HG02642 (cell line): ENCODE measurements around the gene SVIL.
"Not testable (repeated sequence)": the region's sequence is repeated elsewhere in the genome, so short reads cannot be mapped to it uniquely, and the experiment has no call there.

Experiments used
- ATAC-seq: cut with Tn5 transposase; IDR thresholded peaks from one replicate; pipeline ENCODE4 v1.9.1; 2021; ENCODE audit warnings: mild to moderate bottlenecking; ENCODE audit not compliant: unreplicated experiment, poor library complexity

SVIL gene

GRCh38 chr10:29582769-29583168, 52.0 kb downstream of the SVIL start:
- ATAC-seq: not testable (repeated sequence)

GRCh38 chr10:29579455-29579970, 55.3 kb downstream of the SVIL start:
- no peak for ATAC-seq

GRCh38 chr10:29578457-29578856, 56.3 kb downstream of the SVIL start:
- ATAC-seq: no peak

GRCh38 chr10:29576681-29577080, 58.1 kb downstream of the SVIL start:
- ATAC-seq: no peak

- ATAC-seq: no peak
These were observed 59.7 kb downstream of the SVIL start for GRCh38 chr10:29575098-29575455.

- ATAC-seq: not testable (repeated sequence)
These were observed 60.3 kb downstream of the SVIL start for GRCh38 chr10:29574212-29575097.

GRCh38 chr10:29570248-29570647, 64.5 kb downstream of the SVIL start:
- not testable (repeated sequence) for ATAC-seq

- ATAC-seq: no peak
These were observed 65.0 kb downstream of the SVIL start for GRCh38 chr10:29569795-29570194.

GRCh38 chr10:29567003-29567402, 67.8 kb downstream of the SVIL start:
- ATAC-seq: no peak

GRCh38 chr10:29566209-29566608, 68.6 kb downstream of the SVIL start:
- not testable (repeated sequence) for ATAC-seq

- no peak for ATAC-seq
These were observed 71.2 kb downstream of the SVIL start for GRCh38 chr10:29563420-29564035.

GRCh38 chr10:29563006-29563405, 71.8 kb downstream of the SVIL start:
- peak; percentile 64 for ATAC-seq

GRCh38 chr10:29559996-29560395, 74.8 kb downstream of the SVIL start:
- ATAC-seq: no peak

GRCh38 chr10:29557665-29558064, 77.1 kb downstream of the SVIL start:
- no peak for ATAC-seq

- ATAC-seq: no peak
These were observed 78.9 kb downstream of the SVIL start for GRCh38 chr10:29555746-29556481.

GRCh38 chr10:29555091-29555745, 79.6 kb downstream of the SVIL start:
- ATAC-seq: no peak

GRCh38 chr10:29554660-29555059, 80.1 kb downstream of the SVIL start:
- no peak for ATAC-seq

- no peak for ATAC-seq
These were observed 81.1 kb downstream of the SVIL start for GRCh38 chr10:29553544-29554250.

- not testable (repeated sequence) for ATAC-seq
These were observed 81.7 kb downstream of the SVIL start for GRCh38 chr10:29553116-29553515.

- not testable (repeated sequence) for ATAC-seq
These were observed 85.3 kb downstream of the SVIL start for GRCh38 chr10:29549493-29549892.
